B cell (primary cell): ENCODE results near the gene CHD5. TPM values are rescaled to one million over a fixed set of nuclear protein-coding genes. Genes with fewer than 3 reads are reported as not detected.

Experiments used
- ATAC-seq: fragments of 200-7000 bp; cut with Tn5 transposase; one replicate; pipeline ENCODE4 v1.10.0; 2021; ENCODE audit warnings: low read depth, mild to moderate bottlenecking, moderate number of reproducible peaks, moderate library complexity
- CTCF ChIA-PET: fragments of 350-600 bp; sonication (Branson Sonifier 250); formaldehyde crosslinking; loops from one replicate; lab custom pipeline; 2021; ENCODE audit warnings: antibody characterized with exemption, inconsistent platforms; lab: Charles Lee
- POLR2A ChIA-PET: fragments of 350-600 bp; sonication (Branson Sonifier 250); formaldehyde crosslinking; loops from one replicate; lab custom pipeline; 2021; ENCODE audit warnings: antibody characterized with exemption; lab: Charles Lee
- DNase-seq: peaks from one replicate; pipeline ENCODE4 v3.0.0; 2013
- H2AFZ ChIP-seq: 2 replicates; pipeline ENCODE4 v1.6.1; 2012; ENCODE audit warnings: mild to moderate bottlenecking, low read depth, low read length; ENCODE audit not compliant: insufficient read depth, poor library complexity, severe bottlenecking
- H3K27ac ChIP-seq, 2 donors: 1 replicate in 1 of 2; 2 replicates in 1 of 2; pipeline ENCODE4 v1.5.1; 2012 to 2013; ENCODE audit warnings: low read length in 2 of 2, mild to moderate bottlenecking in 2 of 2, moderate library complexity in 1 of 2
- H3K27me3 ChIP-seq, 4 experiments: fragments of 200-600 bp in 1 of 4; sonication (generic) in 1 of 4; replicated peaks in 1 of 4; 1 replicate in 2 of 4; 2 replicates in 2 of 4; pipeline versions ENCODE4 v1.6.1 to v1.7.0; 2013 to 2016; ENCODE audit warnings: low read length in 3 of 4, mild to moderate bottlenecking in 2 of 4, mixed read lengths in 1 of 4, moderate library complexity in 1 of 4; ENCODE audit not compliant: insufficient read depth in 4 of 4, control insufficient read depth in 3 of 4; ENCODE audit errors: control extremely low read depth in 1 of 4
- H3K36me3 ChIP-seq, 2 experiments: replicated peaks in 1 of 2; 1 replicate in 1 of 2; 2 replicates in 1 of 2; pipeline versions ENCODE4 v1.6.1 to v1.7.1; 2013; ENCODE audit warnings: low read length in 1 of 2; ENCODE audit not compliant: insufficient read depth in 2 of 2, control insufficient read depth in 1 of 2; ENCODE audit errors: control extremely low read depth in 1 of 2, extremely low read depth in 1 of 2
- H3K4me1 ChIP-seq, 2 donors: fragments of 200-600 bp in 1 of 2; sonication (generic) in 1 of 2; 1 replicate in 1 of 2; 2 replicates in 1 of 2; pipeline versions ENCODE4 v1.5.1 to v1.6.1; 2013 to 2017; ENCODE audit warnings: low read length in 2 of 2; ENCODE audit not compliant: control insufficient read depth in 2 of 2, insufficient read depth in 2 of 2
- H3K4me2 ChIP-seq: replicated peaks from 2 replicates; pipeline ENCODE3; 2012; ENCODE audit warnings: mild to moderate bottlenecking, low read depth, low read length; ENCODE audit not compliant: poor library complexity, severe bottlenecking
- H3K4me3 ChIP-seq, 5 experiments: fragments of 200-600 bp in 1 of 5; sonication (generic) in 1 of 5; 1 replicate in 3 of 5; 2 replicates in 2 of 5; pipeline versions ENCODE4 v1.5.1 to v1.7.0; 2011 to 2016; ENCODE audit warnings: low read length in 4 of 5, mild to moderate bottlenecking in 4 of 5, low read depth in 2 of 5, control low read depth in 1 of 5, moderate library complexity in 1 of 5; ENCODE audit not compliant: insufficient read depth in 1 of 5; ENCODE audit errors: control extremely low read depth in 1 of 5, extremely low read depth in 1 of 5
- H3K79me2 ChIP-seq: fragments of 200-600 bp; sonication (generic); one replicate; pipeline ENCODE4 v1.6.0; 2016; ENCODE audit warnings: low read length; ENCODE audit not compliant: control insufficient read depth, insufficient read depth
- H3K9ac ChIP-seq: fragments of 200-600 bp; sonication (generic); 2 replicates; pipeline ENCODE4 v1.6.1; 2017; ENCODE audit warnings: mild to moderate bottlenecking, low read length, moderate library complexity
- H3K9me3 ChIP-seq, 3 donors: one replicate each; pipeline versions ENCODE4 v1.6.1 to v1.7.1; 2013; ENCODE audit warnings: low read length in 2 of 3; ENCODE audit not compliant: control insufficient read depth in 2 of 3, insufficient read depth in 1 of 3; ENCODE audit errors: control extremely low read depth in 1 of 3
- H4K20me1 ChIP-seq: 2 replicates; pipeline ENCODE4 v1.6.0; 2012; ENCODE audit warnings: mild to moderate bottlenecking, low read length; ENCODE audit not compliant: insufficient read depth, control insufficient read depth, poor library complexity, severe bottlenecking
- H3K27ac Mint-ChIP-seq: one replicate; pipeline ENCODE4 v1.8.0; 2021; ENCODE audit warnings: mixed read lengths
- H3K27me3 Mint-ChIP-seq: one replicate; pipeline ENCODE4 v1.8.0; 2021; ENCODE audit warnings: mixed read lengths
- H3K4me1 Mint-ChIP-seq: one replicate; pipeline ENCODE4 v1.8.0; 2021; ENCODE audit warnings: mixed read lengths
- H3K4me3 Mint-ChIP-seq: one replicate; pipeline ENCODE4 v1.8.0; 2021; ENCODE audit warnings: mixed read lengths
- H3K9me3 Mint-ChIP-seq: one replicate; pipeline ENCODE4 v1.8.0; 2022; ENCODE audit warnings: mixed read lengths; ENCODE audit not compliant: insufficient read depth
- CTCF ChIP-seq: fragments of 200-600 bp; IDR thresholded peaks from one replicate; pipeline ENCODE4 v1.8.0; 2022; ENCODE audit warnings: antibody characterized with exemption, mild to moderate bottlenecking
- EZH2 ChIP-seq: IDR thresholded peaks from 2 replicates; pipeline ENCODE4 v1.6.1; 2012; ENCODE audit warnings: borderline replicate concordance, low read depth, mild to moderate bottlenecking, moderate library complexity, low read length; ENCODE audit not compliant: insufficient read depth, poor library complexity, severe bottlenecking
- WGBS: methylation state at CpG from one replicate; pipeline ENCODE4 v1.1.5; 2013; ENCODE audit warnings: missing lambda C conversion rate; ENCODE audit not compliant: insufficient coverage; 5-methylcytosine and 5-hydroxymethylcytosine counted together
- intact Hi-C: fragments of 100-400 bp; cut with micrococcal nuclease; formaldehyde crosslinking; loops from one replicate; pipeline ENCODE4 v1.10.0; 2022
- polyA plus RNA-seq: library from polyadenylated mRNA; depleted of rRNA; stranded (reverse); fragments of >200 nt; gene quantifications from 2 replicates; pipeline ENCODE4 v1.2.3, GENCODE V29; 2012
- total RNA-seq, 2 donors: library from RNA; stranded (reverse); fragments of 120-200 nt in 1 of 2; gene quantifications; 1 replicate in 1 of 2; 2 replicates in 1 of 2; pipeline versions ENCODE4 v1.2.3 to v1.2.4, GENCODE V29; 2013 to 2022

CHD5 gene
- total and polyA plus RNA-seq, 2 donors (not counting 1 experiment from before 2014, with no cell fraction given) = 0.18 to 0.20 TPM

GRCh38 chr1:6090996-6091822, 88.9 kb downstream of the CHD5 start:
- 98% methylated on average over 17 of the region's 25 CpGs for WGBS
- H3K27ac Mint-ChIP-seq = no peak overlapping the region
- no peaks in the 10 kb centered on the region for H3K27me3 Mint-ChIP-seq
- no peaks in the 10 kb centered on the region for H4K20me1 ChIP-seq
- peaks cover 2 to 44% of the 10 kb centered on the region in 2 experiments for H3K36me3 ChIP-seq
- DNase-seq (no peak), ATAC-seq (no peak)
- H3K27ac ChIP-seq = no peak overlapping the region
- H3K79me2 ChIP-seq = no peaks in the 10 kb centered on the region
- H3K4me3 ChIP-seq = no peak overlapping the region
- H3K9me3 Mint-ChIP-seq = no peaks in the 10 kb centered on the region
- POLR2A ChIA-PET = no interaction called here
- no peak overlapping the region for H3K4me2 ChIP-seq
- H3K4me3 Mint-ChIP-seq = no peak overlapping the region
- H3K9ac ChIP-seq = no peak overlapping the region
- no peak for TF ChIP-seq EZH2
- TF ChIP-seq CTCF = no peak
- H2AFZ ChIP-seq = no peak overlapping the region
- intact Hi-C loops = no loop called here
- no peaks in the 10 kb centered on the region for H3K27me3 ChIP-seq
- H3K4me1 Mint-ChIP-seq = no peaks in the 10 kb centered on the region
- no peaks in the 10 kb centered on the region for H3K4me1 ChIP-seq
- CTCF ChIA-PET = no interaction called here
- H3K9me3 ChIP-seq = no peaks in the 10 kb centered on the region

DNA sequence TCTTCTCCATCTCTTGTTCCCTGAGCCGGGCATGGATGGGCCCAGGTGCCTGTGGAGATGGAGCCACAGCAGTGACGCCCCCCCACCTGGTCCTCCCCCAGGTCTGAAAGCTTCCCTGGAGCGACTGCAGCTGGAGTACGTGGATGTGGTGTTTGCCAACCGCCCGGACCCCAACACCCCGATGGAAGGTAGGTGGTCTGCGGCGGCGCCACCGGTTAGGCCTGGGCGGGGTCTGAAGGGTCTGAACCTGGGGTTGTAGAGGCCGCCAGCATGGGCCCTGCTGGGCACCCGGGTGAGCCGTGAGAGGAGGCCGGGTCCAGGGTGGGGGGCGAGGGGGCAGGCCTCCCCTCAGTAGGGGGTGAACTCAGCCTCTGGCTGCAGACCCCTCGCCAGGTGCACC, 89.8 kb downstream of the CHD5 start:
- H3K4me2 ChIP-seq = no peak overlapping the region
- peaks cover 2 to 43% of the 10 kb centered on the region in 2 experiments for H3K36me3 ChIP-seq
- no peak overlapping the region for H3K9ac ChIP-seq
- no peak overlapping the region for H3K27ac ChIP-seq
- H3K4me3 ChIP-seq = no peak overlapping the region
- no peaks in the 10 kb centered on the region for H4K20me1 ChIP-seq
- no peak overlapping the region for H3K27ac Mint-ChIP-seq
- intact Hi-C loops = no loop called here
- no peak for TF ChIP-seq CTCF
- H3K4me3 Mint-ChIP-seq = no peak overlapping the region
- no peaks in the 10 kb centered on the region for H3K4me1 ChIP-seq
- POLR2A ChIA-PET = no interaction called here
- H3K4me1 Mint-ChIP-seq = no peaks in the 10 kb centered on the region
- 97% methylated on average over 18 of the region's 18 CpGs for WGBS
- CTCF ChIA-PET = no interaction called here
- no peaks in the 10 kb centered on the region for H3K9me3 ChIP-seq
- no peak for ATAC-seq
- no peaks in the 10 kb centered on the region for H3K27me3 ChIP-seq
- no peaks in the 10 kb centered on the region for H3K9me3 Mint-ChIP-seq
- H3K27me3 Mint-ChIP-seq = no peaks in the 10 kb centered on the region
- H3K79me2 ChIP-seq = no peaks in the 10 kb centered on the region
- no peak overlapping the region for H2AFZ ChIP-seq
- DNase-seq = no peak
